HG03175 (cell line): ENCODE measurements around the gene ENTPD1.
"Not testable (repeated sequence)": the region's sequence is repeated elsewhere in the genome, so short reads cannot be mapped to it uniquely, and the experiment has no call there.

Source experiments
- ATAC-seq: cut with Tn5 transposase; IDR thresholded peaks from one replicate; pipeline ENCODE4 v1.9.1; 2021; ENCODE audit warnings: mild to moderate bottlenecking, moderate library complexity; ENCODE audit not compliant: unreplicated experiment

The ENTPD1 gene

GRCh38 chr10:95907456-95908253 lies 151.7 kb downstream of the ENTPD1 start, which contains the start of gene CC2D2B:
Gene CC2D2B, plus strand, starts transcription at chr10:95907975. Its CDS starts 3,349 bp downstream, at chr10:95911324.
- ATAC-seq: peak; percentile 82

DNA sequence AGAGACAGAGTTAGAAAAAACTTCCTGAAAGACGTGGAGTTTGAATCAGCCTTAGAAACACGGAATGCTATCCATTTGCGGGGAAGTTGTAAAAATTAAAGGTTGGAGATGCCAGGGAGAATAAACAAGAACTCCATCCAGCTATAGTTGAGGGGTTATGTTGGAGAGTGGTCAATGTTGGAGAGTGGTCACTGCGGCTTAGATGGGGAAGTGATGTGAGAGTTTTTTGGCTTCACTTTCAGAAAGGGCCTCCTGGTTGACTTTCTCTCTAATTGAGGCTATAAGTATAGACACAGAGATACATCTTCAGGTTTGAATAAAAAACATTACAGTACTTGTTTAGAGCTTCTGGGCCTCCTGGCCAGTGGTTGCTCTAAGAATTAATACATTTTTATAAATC lies 152.5 kb downstream of the ENTPD1 start:
- no peak for ATAC-seq

- ATAC-seq: no peak
Measured at GRCh38 chr10:95909561-95909960, 153.6 kb downstream of the ENTPD1 start.

GRCh38 chr10:95916039-95916438 lies 160.1 kb downstream of the ENTPD1 start:
- not testable (repeated sequence) for ATAC-seq
